ENCODE measurements around the gene EPG5.
A peak's percentile ranks its signal among the peaks of the same experiment; 100 is the strongest.
"Not testable (repeated sequence)": the region's sequence is repeated elsewhere in the genome, so short reads cannot be mapped to it uniquely, and the experiment has no call there.

Gene EPG5

DNA sequence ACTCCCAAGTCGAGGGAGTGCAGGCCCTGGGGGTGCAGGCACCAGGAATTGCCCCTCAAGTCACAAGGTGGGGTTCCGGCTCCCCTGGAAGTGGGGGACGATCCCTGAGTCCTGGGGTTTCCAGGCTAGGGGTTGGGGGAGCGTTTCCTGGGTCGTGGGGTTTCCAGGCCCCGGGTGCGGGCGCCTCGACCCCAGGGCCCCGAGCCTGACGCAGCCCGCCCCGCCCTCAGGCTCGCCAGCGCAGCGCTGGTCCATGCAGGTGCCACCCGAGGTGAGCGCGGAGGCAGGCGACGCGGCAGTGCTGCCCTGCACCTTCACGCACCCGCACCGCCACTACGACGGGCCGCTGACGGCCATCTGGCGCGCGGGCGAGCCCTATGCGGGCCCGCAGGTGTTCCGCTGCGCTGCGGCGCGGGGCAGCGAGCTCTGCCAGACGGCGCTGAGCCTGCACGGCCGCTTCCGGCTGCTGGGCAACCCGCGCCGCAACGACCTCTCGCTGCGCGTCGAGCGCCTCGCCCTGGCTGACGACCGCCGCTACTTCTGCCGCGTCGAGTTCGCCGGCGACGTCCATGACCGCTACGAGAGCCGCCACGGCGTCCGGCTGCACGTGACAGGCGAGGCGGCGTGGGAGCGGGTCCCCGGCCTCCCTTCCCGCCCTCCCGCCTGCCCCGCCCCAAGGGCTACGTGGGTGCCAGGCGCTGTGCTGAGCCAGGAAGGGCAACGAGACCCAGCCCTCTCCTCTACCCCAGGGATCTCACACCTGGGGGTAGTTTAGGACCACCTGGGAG lies 129.7 kb downstream of the EPG5 start:
- DNase-seq (ENCODE audit: low spot score): no peak

DNA sequence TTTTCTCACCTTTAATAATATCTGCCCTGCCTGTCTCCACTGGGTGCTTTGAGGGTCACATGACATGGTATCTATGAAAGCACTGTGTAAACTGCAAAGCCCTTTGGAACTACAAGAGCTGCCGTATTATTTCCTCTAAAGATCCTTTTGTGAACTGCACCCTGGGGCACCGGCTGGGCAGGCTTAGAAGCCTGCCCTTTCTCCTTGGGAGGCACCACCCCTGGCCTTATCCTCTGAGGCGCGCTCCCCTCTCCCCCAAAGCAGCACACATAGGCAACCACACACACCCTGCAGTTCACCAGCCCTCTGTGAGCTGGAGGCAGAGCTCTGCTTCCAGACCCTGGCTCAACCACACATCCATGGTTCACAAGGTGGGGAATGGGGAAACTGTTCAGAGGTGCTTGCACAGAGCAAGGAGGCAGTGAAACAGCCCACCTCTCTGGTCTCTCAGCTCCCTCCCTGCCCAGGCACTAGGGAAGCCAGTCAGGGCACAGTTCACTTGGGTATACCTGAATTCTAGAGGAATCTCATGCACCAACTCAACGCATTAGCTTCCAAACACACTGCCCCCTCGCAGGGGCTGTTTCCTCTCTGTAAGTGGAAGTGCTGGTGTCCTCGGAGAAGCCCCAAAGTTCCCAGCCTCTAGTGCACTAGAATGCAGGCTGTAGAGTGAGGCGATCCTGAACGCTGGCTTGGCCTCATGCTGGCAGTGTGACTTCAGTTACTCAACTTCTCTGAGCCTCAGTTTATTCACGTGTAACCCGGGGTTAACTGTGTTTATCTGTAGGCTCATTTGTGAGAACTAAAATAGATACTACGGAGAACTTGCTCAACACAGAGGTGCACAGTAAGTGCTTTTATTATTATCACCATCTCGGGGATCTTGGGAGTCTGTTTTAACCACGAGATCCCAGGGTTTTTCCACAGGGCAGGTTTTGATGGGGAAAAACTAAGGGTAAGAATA lies 130.6 kb downstream of the EPG5 start:
- DNase-seq (ENCODE audit: low spot score): no peak

- no peak for DNase-seq (ENCODE audit: low spot score)
These were observed 132.0 kb downstream of the EPG5 start for GRCh38 chr18:45835057-45835636.

GRCh38 chr18:45834306-45834705 lies 132.8 kb downstream of the EPG5 start:
- no peak for DNase-seq (ENCODE audit: low spot score)

DNA sequence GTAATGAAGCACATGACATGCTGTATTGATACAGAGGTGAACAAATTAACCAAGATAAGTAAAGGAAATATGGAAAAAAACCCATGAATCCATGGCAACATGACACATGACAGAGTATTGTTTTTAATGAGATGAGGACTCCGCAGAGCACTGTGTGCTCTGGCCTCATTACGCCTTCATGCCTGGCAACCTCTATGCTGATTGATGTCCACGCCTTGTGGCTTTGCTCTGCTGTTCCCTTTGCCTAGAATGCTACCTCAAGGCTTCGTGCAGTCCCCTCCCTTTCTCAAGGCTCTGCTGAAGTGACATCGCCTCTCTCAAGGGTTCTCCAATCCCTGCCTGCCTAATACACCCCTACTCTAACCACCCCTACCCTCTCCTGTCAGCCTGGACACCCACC lies 133.3 kb downstream of the EPG5 start:
- DNase-seq (ENCODE audit: low spot score): peak; percentile 33

- DNase-seq (ENCODE audit: low spot score): no peak
These were observed 136.2 kb downstream of the EPG5 start for GRCh38 chr18:45830917-45831316.

DNA sequence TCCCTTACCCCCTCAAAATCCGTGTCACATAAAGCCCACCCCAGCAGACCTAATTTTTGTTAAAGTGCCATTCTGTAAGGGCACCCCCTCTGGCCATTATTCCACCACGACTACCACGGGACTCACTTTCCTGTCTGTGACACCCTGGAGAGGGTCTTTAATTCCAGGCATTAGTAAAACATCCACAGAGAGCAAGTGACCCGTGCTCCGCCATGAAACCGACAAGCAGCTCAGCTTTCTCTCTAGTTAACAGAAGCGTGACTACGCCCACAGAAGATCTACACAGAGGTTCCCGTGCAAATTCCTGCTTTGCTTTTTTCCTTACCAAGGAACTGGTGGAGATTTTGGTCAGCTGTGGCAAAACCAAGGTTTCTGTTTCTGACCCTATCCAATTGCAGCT lies 137.3 kb downstream of the EPG5 start:
- no peak for DNase-seq (ENCODE audit: low spot score)

- DNase-seq (ENCODE audit: low spot score): peak; percentile 60
These were observed 138.0 kb downstream of the EPG5 start for GRCh38 chr18:45828917-45829811.

DNA sequence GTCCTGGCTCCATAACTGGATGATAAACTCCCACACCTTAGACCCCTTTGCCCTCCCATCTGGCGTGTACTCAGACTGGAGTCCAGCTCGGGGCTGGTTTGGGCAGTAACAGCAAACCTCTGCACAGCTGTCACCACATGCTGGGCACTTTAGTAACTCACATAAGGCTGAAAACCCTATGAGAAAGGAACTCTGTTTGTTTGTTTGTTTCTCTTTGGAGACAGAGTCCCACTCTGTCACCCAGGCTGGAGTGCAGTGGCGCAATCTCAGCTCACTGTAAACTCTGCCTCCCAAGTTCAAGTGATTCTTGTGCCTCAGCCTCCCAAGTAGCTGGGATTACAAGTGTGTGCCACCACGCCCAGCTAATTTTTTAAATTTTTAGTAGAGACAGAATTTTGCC lies 140.4 kb downstream of the EPG5 start:
- not testable (repeated sequence) for DNase-seq (ENCODE audit: low spot score)

DNA sequence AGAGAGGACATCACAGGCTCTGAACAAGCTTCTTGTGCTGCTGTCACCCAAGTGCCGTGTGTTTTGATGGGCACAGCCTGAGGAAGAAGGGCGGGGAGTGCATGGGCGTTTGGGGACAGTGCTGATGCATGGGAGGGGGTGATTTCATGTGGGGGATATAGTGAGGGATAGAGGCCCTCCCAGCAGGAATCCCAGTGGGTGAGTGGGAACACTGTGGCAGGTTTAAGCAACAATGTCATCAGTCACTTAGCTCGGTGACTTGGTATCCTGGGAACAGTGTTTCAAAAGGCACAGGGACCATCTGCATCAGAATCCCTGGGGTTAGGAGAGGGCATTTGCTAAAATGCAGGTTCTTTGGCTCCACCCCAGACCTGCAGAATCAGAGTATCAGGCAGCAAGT lies 141.0 kb downstream of the EPG5 start:
- no peak for DNase-seq (ENCODE audit: low spot score)

DNA sequence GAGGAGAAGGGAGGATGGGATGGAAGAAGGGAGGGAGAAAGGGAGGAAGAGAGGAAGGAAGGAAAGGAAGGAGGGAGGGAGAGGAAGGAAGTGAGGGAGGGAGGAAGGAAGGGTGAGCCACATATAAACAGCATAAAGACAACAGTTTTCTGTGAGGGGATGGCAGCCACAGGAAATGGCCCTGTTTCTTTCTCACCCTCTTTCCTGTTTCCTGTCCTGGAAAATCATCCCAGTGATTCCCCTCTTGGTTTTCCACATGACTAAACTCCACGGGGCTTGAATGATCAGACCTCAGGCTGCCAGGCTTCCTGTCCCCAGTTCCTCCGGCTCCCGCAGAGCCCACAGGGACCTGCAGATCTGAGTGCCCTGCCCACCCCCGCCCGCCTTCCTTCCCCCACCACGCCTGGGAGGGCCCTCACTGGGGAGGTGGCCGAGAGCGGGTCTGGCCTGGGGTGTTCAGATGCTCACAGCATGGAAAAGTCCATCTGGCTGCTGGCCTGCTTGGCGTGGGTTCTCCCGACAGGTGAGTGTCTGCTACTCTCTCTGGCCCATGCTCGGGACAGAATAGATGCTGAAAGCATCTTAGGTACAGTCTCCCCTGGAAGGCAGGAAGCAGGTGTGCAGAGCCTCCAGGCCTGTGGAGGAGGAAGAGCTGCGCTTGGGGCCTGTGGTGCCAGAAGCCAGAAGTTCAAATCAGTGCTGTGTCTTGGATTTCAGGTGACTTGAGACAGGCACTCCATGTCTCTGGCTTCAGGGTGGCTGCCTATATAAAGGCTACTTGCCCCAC lies 141.7 kb downstream of the EPG5 start, which contains the start of gene SIGLEC15:
TSS of gene SIGLEC15 (plus strand) at position 418 of the 787 bp plus-strand sequence. CDS start at position 472, 54 bp downstream.
- DNase-seq (ENCODE audit: low spot score): no peak

GRCh38 chr18:45821711-45822110 lies 145.4 kb downstream of the EPG5 start:
- DNase-seq (ENCODE audit: low spot score): no peak

DNA sequence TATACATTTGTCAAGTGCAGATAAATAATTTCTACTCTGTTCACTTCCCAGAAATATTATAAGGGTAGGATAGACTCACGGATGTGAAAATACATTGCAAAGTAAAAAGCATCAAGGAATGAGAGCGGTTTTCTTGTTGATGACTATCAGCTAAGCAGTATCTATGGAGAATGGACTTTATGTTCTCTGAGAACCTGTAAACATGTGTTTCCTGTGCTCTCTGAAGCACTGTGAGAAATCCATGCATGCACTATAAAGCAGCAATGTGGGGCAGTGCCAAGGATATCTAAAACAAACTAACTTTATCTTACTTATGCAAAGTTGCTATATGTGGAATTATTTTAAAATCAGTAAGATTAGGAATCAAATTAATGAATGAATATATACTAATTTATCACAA lies 146.1 kb downstream of the EPG5 start:
- DNase-seq (ENCODE audit: low spot score): no peak

- DNase-seq (ENCODE audit: low spot score): no peak
These were observed 146.9 kb downstream of the EPG5 start for GRCh38 chr18:45820106-45820745.

DNA sequence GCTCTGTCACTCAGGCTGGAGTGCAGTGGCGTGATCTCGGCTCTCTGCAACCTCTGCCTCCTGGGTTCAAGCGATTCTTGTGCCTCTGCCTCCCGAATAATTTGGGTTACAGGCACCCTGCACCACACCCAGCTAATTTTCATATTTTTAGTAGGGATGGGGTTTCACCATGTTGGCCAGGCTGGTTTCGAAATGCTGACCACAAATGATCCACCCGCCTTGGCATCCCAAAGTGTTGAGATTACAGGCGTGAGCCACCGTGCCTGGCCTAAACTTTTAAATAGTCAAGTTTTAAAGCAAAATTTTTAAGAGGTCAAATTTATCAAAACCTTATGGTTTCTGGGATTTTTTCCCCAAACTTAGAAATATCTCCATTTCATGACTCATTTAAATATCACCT lies 148.4 kb downstream of the EPG5 start:
- not testable (repeated sequence) for DNase-seq (ENCODE audit: low spot score)

DNA sequence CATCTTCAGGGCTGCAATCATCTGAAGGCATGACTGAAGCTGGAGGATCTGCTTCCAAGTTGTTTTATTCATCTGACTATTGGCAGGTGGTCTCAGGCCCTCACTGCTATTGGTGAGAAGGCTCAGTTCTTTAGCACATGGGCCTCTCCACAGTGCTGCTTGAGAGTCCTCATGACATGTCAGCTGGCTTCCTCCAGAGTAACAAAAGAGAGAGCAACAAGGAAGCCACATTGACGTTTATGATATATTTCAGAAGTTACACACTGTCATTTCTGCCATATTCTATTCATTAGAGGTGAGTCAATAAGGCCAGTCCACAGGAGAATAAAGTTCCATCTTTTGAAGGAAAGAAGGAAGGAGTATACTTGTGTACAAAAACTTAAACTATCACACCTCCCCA lies 149.6 kb downstream of the EPG5 start:
- DNase-seq (ENCODE audit: low spot score): no peak

GRCh38 chr18:45814733-45815132 lies 152.4 kb downstream of the EPG5 start:
- not testable (repeated sequence) for DNase-seq (ENCODE audit: low spot score)

- not testable (repeated sequence) for DNase-seq (ENCODE audit: low spot score)
These were observed 160.0 kb downstream of the EPG5 start for GRCh38 chr18:45807144-45807543.

GRCh38 chr18:45806226-45806625 lies 160.9 kb downstream of the EPG5 start:
- DNase-seq (ENCODE audit: low spot score): no peak

GRCh38 chr18:45805551-45805950 lies 161.6 kb downstream of the EPG5 start:
- no peak for DNase-seq (ENCODE audit: low spot score)
